Posterior cingulate gyrus (tissue), 11 donors: ENCODE data around the gene ALCAM.

Experiments used
- DNase-seq, 10 donors: peaks; one replicate each; pipeline versions ENCODE4 v3.0.0 to v3.0.0-alpha.2; 2020 to 2021; ENCODE audit warnings: mixed read lengths in 3 of 10
- intact Hi-C: fragments of 100-400 bp; cut with DNase I; formaldehyde crosslinking; loops from one replicate; pipeline ENCODE4 v1.15.1; 2023

The ALCAM gene

GRCh38 chr3:105518203-105518602 lies 151.5 kb downstream of the ALCAM start:
- no peak for DNase-seq
- intact Hi-C loops, result loop anchor here (1.0 to 5.0 kb wide), 2 partner anchors 71 to 152 kb away; partner anchors contain the start of gene ALCAM

- intact Hi-C loops, result loop anchor here (1.0 to 5.0 kb wide), 2 partner anchors 72 to 153 kb away; partner anchors contain the start of gene ALCAM
- peak in 1 of 10 donors; percentile 20 for DNase-seq
Observed at GRCh38 chr3:105518806-105519418, 152.2 kb downstream of the ALCAM start.

DNA sequence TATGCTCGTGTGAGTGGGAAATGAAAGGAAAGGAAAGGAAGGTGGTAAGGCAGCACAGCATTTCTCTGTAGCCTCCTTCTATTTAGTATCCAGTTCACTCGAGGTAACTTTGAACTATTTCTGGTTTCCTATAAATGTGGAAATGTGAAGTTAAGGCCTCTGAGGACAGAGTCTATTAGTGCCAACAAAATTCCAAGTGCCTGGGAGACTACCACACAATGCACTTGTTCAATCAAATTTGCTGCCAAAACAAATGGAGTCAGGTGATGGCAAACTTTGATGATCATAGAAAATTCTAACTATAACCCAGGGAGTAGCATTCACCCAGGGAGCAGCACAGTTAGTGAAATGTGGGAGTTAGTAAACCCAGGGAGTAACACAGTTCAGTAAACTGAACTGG lies 155.1 kb downstream of the ALCAM start:
- intact Hi-C loops, result no loop called here

GRCh38 chr3:105523501-105523900 lies 156.8 kb downstream of the ALCAM start:
- intact Hi-C loops, result no loop called here
- DNase-seq, result no peak

More for the DNA sequence above, 155.1 kb downstream of the ALCAM start:
- no peak for DNase-seq

GRCh38 chr3:105525531-105525930 lies 158.8 kb downstream of the ALCAM start:
- DNase-seq, result no peak

GRCh38 chr3:105526360-105527111 lies 159.8 kb downstream of the ALCAM start:
- intact Hi-C loops, result no loop called here
- peak in 3 of 10 donors; percentile 11 to 55 (median 54) for DNase-seq

More at GRCh38 chr3:105525531-105525930, 158.8 kb downstream of the ALCAM start:
- intact Hi-C loops, result no loop called here

GRCh38 chr3:105527535-105527934 lies 160.8 kb downstream of the ALCAM start:
- intact Hi-C loops, result no loop called here
- DNase-seq, result no peak

DNA sequence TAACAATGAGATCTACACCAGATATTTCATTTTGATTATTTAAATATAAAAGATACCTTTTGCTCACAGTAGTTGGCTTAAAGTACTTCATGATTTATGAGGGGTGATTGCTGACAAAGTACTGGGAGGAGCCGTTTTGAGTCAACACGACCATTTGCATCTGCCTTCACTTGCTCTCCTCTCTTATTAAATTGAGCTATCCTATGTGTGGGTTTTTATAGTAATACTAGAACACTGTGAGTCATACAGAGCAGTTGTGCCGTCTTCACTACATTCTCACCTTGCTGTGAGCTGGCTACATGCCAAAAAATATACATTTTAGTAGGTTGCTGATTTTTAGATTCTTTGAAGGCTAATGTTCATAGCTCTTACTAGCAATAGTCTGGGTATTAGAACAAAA lies 161.2 kb downstream of the ALCAM start:
- DNase-seq, result no peak
- intact Hi-C loops, result no loop called here

DNA sequence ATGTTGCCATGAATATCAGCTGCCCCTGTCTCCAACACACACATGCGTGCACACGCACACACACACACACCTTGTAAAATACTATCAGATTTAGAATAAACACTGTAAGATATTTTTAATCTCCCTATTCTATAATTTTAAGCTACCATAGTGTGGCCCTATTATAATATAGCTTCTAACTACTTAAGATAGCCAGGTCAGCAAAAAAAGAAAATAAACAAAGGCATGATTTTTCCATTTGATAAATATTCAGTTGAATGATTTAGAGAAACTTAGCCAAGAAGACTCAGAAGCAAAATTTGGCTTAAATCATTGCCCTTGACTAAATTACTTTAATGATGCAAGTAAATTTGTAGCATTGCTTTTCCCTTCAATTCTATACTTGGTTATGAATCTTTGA lies 162.2 kb downstream of the ALCAM start:
- no peak for DNase-seq
- intact Hi-C loops, result no loop called here

- no peak for DNase-seq
- intact Hi-C loops, result no loop called here
Observed at GRCh38 chr3:105529456-105529855, 162.7 kb downstream of the ALCAM start.

- DNase-seq, result peak in 1 of 10 donors; percentile 20
- intact Hi-C loops, result no loop called here
Observed at GRCh38 chr3:105532251-105532650, 165.5 kb downstream of the ALCAM start.

DNA sequence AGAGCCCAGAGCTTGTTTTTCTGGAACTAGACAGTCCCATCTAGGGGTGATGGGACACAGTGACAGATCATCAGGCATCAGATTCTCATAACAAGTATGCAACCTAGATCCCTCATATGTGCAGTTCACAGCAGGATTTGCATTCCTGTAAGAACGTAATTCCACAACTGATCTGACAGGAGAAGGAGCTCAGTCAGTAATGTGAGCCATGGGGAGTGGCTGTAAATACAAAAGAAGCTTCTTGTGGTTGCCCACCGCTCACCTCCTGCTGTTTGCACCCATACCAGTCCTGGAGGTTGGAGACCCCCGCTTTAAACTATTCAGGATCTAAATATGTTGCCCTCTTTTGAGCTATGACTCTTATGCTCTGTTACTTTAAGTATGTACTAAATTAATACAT lies 167.3 kb downstream of the ALCAM start:
- no peak for DNase-seq
- intact Hi-C loops, result no loop called here

GRCh38 chr3:105534491-105534890 lies 167.8 kb downstream of the ALCAM start:
- intact Hi-C loops, result no loop called here
- no peak for DNase-seq

DNA sequence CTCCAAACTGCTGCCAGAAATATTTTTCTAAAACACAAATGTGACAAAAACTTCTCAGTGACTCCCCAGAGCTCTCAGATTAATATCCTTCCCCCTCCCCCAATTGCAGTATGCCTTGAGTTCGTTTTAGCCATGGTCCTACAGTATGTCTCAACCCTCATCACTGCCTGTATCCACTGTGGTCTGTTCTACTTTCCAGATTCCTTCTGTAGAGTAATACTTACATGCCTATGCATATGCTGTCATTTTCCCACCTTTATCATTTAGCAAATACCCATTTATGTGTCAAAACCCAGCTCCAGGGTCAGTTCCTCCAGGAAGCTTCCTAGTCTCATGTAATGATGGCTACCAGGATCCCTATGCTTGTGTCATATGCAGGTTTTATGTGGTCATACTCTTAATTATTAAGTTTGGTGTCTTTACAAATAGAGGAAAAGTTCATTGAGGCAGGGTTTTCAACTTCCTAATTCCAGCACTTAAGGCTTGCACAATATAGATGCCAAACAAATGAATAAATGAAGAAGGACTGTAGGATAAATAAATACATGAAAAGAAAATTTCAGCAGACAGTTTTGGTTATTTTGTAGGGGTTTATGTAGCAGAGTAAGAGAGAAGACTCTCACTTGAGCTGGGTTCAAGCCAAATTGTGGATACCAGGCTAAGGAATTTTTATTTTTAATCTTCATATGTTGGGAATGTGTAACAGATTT lies 170.8 kb downstream of the ALCAM start:
- intact Hi-C loops, result no loop called here
- DNase-seq, result no peak

GRCh38 chr3:105538483-105538882 lies 171.8 kb downstream of the ALCAM start:
- DNase-seq, result peak in 1 of 10 donors; percentile 28
- intact Hi-C loops, result no loop called here

DNA sequence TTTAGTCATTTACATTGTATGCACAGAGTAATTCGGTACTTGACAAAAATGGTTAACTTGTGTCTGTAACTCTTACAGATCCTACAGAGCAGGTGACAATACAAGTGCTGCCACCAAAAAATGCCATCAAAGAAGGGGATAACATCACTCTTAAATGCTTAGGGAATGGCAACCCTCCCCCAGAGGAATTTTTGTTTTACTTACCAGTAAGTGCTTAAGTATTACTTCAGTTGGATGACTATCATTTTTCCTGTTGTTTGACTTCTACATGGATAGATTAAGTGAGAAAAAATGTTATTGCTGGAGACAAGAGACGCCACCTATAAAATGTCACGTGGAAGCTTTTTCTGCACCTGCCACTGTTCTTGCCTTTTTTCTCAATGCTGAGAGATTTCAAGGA lies 173.2 kb downstream of the ALCAM start:
- intact Hi-C loops, result no loop called here
- no peak for DNase-seq

- intact Hi-C loops, result no loop called here
- no peak for DNase-seq
Observed at GRCh38 chr3:105542282-105543019, 175.7 kb downstream of the ALCAM start.

DNA sequence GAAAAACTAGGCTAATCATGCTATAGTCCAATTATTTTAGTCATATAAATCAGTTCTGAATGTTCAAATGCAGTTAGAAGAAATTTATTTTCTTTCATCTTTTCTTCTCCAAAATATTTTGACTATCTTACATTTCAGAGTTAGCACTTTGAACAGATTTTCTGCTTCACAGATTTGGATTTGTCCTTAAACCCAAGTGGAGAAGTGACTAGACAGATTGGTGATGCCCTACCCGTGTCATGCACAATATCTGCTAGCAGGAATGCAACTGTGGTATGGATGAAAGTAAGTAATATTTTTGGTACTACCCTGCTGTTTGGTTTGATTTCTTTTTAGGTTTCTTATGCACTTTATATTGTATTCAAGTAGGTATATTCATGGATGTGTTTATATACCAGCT lies 178.3 kb downstream of the ALCAM start:
- DNase-seq, result no peak
- intact Hi-C loops, result no loop called here

GRCh38 chr3:105553851-105554250 lies 187.1 kb downstream of the ALCAM start:
- intact Hi-C loops, result no loop called here

DNA sequence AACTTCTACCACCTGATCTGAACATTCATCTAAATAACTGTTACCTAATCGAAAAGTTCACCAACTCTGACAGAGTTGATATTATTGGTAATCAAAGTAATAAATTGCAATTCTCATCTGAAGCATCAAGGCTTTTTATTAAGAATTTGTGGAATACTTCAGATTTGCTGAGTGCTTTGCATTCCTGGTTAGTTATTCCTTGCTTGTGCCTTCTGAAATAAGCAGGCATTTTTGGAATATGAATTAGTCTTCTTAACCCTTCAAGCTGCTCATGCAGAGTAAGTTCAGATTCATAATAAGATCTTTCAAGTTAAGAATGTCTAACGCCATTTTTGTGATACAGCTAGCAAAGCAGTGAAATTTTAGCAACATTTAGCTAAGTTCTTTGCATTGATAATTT lies 188.5 kb downstream of the ALCAM start:
- intact Hi-C loops, result no loop called here
- DNase-seq, result no peak

More at GRCh38 chr3:105553851-105554250, 187.1 kb downstream of the ALCAM start:
- DNase-seq, result no peak

DNA sequence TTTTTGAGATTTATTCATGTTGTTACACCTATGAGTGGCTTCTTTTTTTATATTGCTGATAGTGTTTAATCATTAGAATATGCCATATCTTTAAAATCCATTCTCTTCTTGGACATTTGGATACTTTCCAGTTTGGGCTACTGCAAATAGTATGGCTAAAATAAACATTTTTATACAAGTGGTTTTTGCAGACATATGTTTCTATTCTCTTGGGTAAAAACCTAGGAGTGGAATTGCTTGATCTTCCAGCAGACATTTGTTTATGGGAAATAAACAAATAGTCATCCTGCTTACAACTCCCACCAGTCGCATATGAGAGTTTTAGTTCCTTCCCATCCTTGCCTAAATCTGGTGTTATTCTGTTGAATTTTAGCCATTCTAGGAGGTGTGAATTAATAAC lies 193.1 kb downstream of the ALCAM start:
- intact Hi-C loops, result no loop called here
- no peak for DNase-seq
